Lower leg skin (tissue), 4 donors: ENCODE data around the gene ACOXL. TPM values are rescaled to one million over a fixed set of nuclear protein-coding genes. Genes with fewer than 3 reads are reported as not detected.

ENCODE experiments used
- DNase-seq, 2 donors: peaks; one replicate each; pipeline ENCODE4 v3.0.0-alpha.2; 2019; ENCODE audit warnings: low spot score in 2 of 2
- H3K4me3 ChIP-seq: fragments of 200-600 bp; sonication (generic); 2 replicates; pipeline ENCODE4 v1.5.1; 2017; ENCODE audit warnings: mild to moderate bottlenecking, low read depth; ENCODE audit not compliant: poor library complexity, severe bottlenecking
- CTCF ChIP-seq, 3 donors: fragments of 450-650 bp; IDR thresholded peaks; one replicate each; pipeline ENCODE4 v1.5.1; 2016; ENCODE audit warnings: antibody characterized with exemption in 3 of 3, mild to moderate bottlenecking in 3 of 3, moderate library complexity in 2 of 3
- POLR2A ChIP-seq, 2 donors: fragments of 450-650 bp; IDR thresholded peaks; one replicate each; pipeline ENCODE4 v1.6.1; 2016 to 2017; ENCODE audit warnings: antibody characterized with exemption in 2 of 2, mild to moderate bottlenecking in 1 of 2, moderate library complexity in 1 of 2
- WGBS, 2 donors: methylation state at CpG; one replicate each; pipeline ENCODE4 v1.1.5; 2018; 5-methylcytosine and 5-hydroxymethylcytosine counted together
- intact Hi-C: fragments of 100-400 bp; cut with DNase I; formaldehyde crosslinking; loops from one replicate; pipeline ENCODE4 v1.15.0; 2023; ENCODE audit warnings: low total_unique reads
- total RNA-seq, 4 donors: library from RNA; depleted of rRNA; stranded (reverse); fragments of >200 nt; gene quantifications; one replicate each; pipeline ENCODE4 v1.1.0, GENCODE V29; 2016

Gene ACOXL
- total RNA-seq, 4 donors from 2014 or later = not detected

- no peak for DNase-seq
- intact Hi-C loops = no loop called here
- TF ChIP-seq CTCF (IDR thresholded peaks at IDR 0.05) (no peak), POLR2A (IDR thresholded peaks at IDR 0.05) (no peak)
- no peak overlapping the region for H3K4me3 ChIP-seq
- WGBS, 2 donors = 74 to 84% methylated on average over 8 to 12 of the region's 12 CpGs
Observed at GRCh38 chr2:110777531-110778311, 45.3 kb downstream of the ACOXL start.

- no peak overlapping the region for H3K4me3 ChIP-seq
- WGBS, 2 donors = 89 to 96% methylated on average over 3 of the region's 3 CpGs
- no peak for DNase-seq
- TF ChIP-seq CTCF (IDR thresholded peaks at IDR 0.05) (no peak), POLR2A (IDR thresholded peaks at IDR 0.05) (no peak)
- intact Hi-C loops = no loop called here
Observed at GRCh38 chr2:110780461-110780860, 48.1 kb downstream of the ACOXL start.

DNA sequence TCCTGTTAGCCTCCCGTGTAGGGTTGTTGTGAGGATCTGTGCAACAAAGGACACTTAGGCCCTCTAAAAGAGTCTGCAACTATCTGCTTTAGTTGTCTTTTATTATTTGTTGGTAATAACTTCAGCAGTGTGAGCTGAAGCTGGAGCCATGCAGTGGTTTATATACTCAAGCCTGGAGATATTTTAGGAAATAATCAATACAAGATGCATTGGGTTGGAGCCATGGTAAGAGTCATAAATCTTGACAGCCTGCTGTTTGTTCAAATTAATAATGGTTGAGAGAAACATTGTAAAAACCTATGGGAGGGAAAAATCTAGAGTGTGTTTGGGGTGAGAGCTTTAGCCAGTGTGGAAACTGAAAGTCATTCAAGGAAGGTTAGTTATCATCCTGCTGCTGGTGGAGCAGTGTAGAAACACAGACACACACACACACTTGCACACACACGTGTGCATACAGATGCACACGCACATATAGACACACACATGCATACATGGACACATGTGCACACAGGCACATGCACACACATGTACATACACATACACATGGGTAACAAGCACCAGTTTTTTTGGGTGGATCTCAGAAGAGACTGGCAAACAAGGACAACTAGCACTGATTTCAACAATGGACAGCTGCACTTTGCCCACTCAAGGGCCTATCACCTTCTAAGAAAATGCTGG is 51.0 kb downstream of the ACOXL start:
- no peak for DNase-seq
- intact Hi-C loops = no loop called here

DNA sequence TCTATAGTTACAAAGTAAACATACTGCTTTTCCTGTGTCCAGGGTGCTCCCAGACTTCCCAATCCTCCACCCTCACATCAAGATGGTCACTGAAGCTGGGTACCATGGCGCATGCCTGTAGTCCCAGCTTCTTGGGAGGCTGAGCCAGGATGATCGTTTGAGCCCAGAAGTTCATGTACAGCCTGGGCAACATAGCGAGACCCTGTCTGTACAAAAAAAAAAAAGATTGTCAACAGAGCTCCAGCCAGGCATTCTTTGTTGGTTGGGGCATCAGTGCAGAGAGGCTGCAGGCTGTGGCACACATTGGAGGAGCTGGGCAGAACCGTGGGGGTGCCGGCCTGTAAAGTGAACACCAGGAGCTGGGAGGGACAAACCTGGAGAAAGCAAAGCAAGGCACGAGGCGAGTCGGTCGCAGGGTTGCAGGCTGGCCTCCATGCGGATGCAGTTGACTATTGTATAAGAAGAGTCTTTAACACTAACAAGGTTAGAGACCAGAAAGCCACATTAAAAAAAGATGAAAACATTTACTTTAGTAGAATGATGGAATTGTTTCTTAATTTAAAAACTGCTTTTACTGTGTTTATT is 51.8 kb downstream of the ACOXL start:
- intact Hi-C loops = no loop called here
- TF ChIP-seq CTCF (IDR thresholded peaks at IDR 0.05) = no peak
- no peak for TF ChIP-seq POLR2A (IDR thresholded peaks at IDR 0.05)
- peak in 1 of 2 donors; percentile 70 for DNase-seq
- WGBS, 2 donors = 91% methylated on average over 10 of the region's 10 CpGs
- H3K4me3 ChIP-seq = no peak overlapping the region

More for the DNA sequence above, 51.0 kb downstream of the ACOXL start:
- TF ChIP-seq CTCF (IDR thresholded peaks at IDR 0.05) (no peak), POLR2A (IDR thresholded peaks at IDR 0.05) (no peak)
- WGBS, 2 donors = 59 to 69% methylated on average over 3 of the region's 3 CpGs
- no peak overlapping the region for H3K4me3 ChIP-seq

DNA sequence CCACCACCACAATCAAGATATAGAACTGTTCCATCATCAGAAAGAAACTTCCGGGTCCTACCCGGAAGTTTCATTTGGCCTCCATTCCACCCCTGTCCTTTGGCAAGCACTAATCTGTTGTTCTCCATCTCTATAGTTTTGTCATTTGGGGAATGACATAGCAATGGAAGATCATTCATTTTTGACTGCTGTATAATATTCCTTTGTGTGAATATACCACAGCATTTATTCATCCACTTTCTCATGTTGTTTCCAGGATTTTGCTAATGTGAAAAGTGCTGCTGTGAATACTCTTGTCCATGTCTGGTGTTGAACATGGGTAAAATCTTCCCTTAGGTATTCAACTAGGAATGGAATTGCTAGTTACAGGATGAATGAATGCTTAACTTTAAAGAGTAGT is 53.1 kb downstream of the ACOXL start:
- DNase-seq = no peak
- 98% methylated on average over 2 of the region's 2 CpGs for WGBS, 2 donors
- no peak overlapping the region for H3K4me3 ChIP-seq
- intact Hi-C loops = no loop called here
- TF ChIP-seq POLR2A (IDR thresholded peaks at IDR 0.05) (no peak), CTCF (IDR thresholded peaks at IDR 0.05) (no peak)
